GM23338 (cell line): ENCODE data around the gene ZNF549. TPM values are rescaled to one million over a fixed set of nuclear protein-coding genes. Genes with fewer than 3 reads are reported as not detected.

Source experiments
- ATAC-seq: fragments of 200-7000 bp; cut with Tn5 transposase; 3 replicates; pipeline ENCODE4 v1.9.1; 2020
- DNase-seq: peaks from one replicate; pipeline ENCODE4 v3.0.0-alpha.2; 2015; ENCODE audit warnings: low spot score
- H2AFZ ChIP-seq: fragments of 200-600 bp; sonication (generic); 2 replicates; pipeline ENCODE4 v1.8.0; 2016; ENCODE audit warnings: antibody characterized with exemption, mild to moderate bottlenecking, moderate library complexity
- H3F3A ChIP-seq: fragments of 200-600 bp; sonication (generic); replicated peaks from 2 replicates; pipeline ENCODE4 v1.8.0; 2017; ENCODE audit warnings: antibody characterized with exemption, mixed run types, low read depth
- H3K27ac ChIP-seq: fragments of 200-600 bp; sonication (generic); 2 replicates; pipeline ENCODE4 v1.6.1; 2016; ENCODE audit warnings: low read depth
- H3K27me3 ChIP-seq: fragments of 200-600 bp; sonication (generic); 2 replicates; pipeline ENCODE4 v1.8.0; 2016; ENCODE audit warnings: mild to moderate bottlenecking, mixed run types, moderate library complexity; ENCODE audit not compliant: insufficient read depth
- H3K36me3 ChIP-seq: fragments of 200-600 bp; sonication (generic); 2 replicates; pipeline ENCODE4 v1.8.0; 2016; ENCODE audit warnings: mild to moderate bottlenecking; ENCODE audit not compliant: insufficient read depth
- H3K4me1 ChIP-seq: fragments of 200-600 bp; sonication (generic); 2 replicates; pipeline ENCODE4 v1.8.0; 2016; ENCODE audit warnings: mild to moderate bottlenecking, moderate library complexity; ENCODE audit not compliant: insufficient read depth
- H3K4me2 ChIP-seq: fragments of 200-600 bp; sonication (generic); 2 replicates; pipeline ENCODE4 v1.7.1; 2017; ENCODE audit warnings: mixed run types
- H3K4me3 ChIP-seq: fragments of 200-600 bp; sonication (generic); 2 replicates; pipeline ENCODE4 v1.6.1; 2016; ENCODE audit warnings: mixed run types
- H3K79me2 ChIP-seq: fragments of 200-600 bp; sonication (generic); replicated peaks from 2 replicates; pipeline ENCODE4 v1.8.0; 2017; ENCODE audit warnings: mild to moderate bottlenecking; ENCODE audit not compliant: insufficient read depth
- H3K9me2 ChIP-seq: fragments of 200-600 bp; sonication (generic); 2 replicates; pipeline ENCODE4 v1.8.0; 2017; ENCODE audit not compliant: insufficient read depth
- H4K20me1 ChIP-seq: fragments of 200-600 bp; sonication (generic); replicated peaks from 2 replicates; pipeline ENCODE4 v1.8.0; 2017; ENCODE audit warnings: mild to moderate bottlenecking; ENCODE audit not compliant: insufficient read depth
- H3K27ac Mint-ChIP-seq: 2 replicates; pipeline ENCODE4 v1.8.0; 2020; ENCODE audit warnings: inconsistent platforms, mild to moderate bottlenecking, moderate library complexity, mixed read lengths
- H3K27me3 Mint-ChIP-seq: 3 replicates; pipeline ENCODE4 v1.8.0; 2022; ENCODE audit warnings: low read depth, mild to moderate bottlenecking, moderate library complexity, mixed read lengths, inconsistent platforms; ENCODE audit not compliant: insufficient read depth, poor library complexity
- H3K36me3 Mint-ChIP-seq: 3 replicates; pipeline ENCODE4 v1.8.0; 2021; ENCODE audit warnings: low read depth, mild to moderate bottlenecking, inconsistent platforms, moderate library complexity, mixed read lengths
- H3K4me1 Mint-ChIP-seq: 3 replicates; pipeline ENCODE4 v1.8.0; 2020; ENCODE audit warnings: mild to moderate bottlenecking, inconsistent platforms, mixed read lengths
- H3K4me3 Mint-ChIP-seq: 3 replicates; pipeline ENCODE4 v1.8.0; 2021; ENCODE audit warnings: moderate library complexity, mild to moderate bottlenecking, inconsistent platforms, mixed read lengths
- H3K9me3 Mint-ChIP-seq: 3 replicates; pipeline ENCODE4 v1.8.0; 2020; ENCODE audit warnings: moderate library complexity, mild to moderate bottlenecking, inconsistent platforms, mixed read lengths
- CREB1 ChIP-seq: fragments of 250-450 bp; sonication (Bioruptor Pico); IDR thresholded peaks from 2 replicates; pipeline ENCODE4 v1.5.0; 2020; ENCODE audit warnings: low read depth, mild to moderate bottlenecking, moderate library complexity
- EZH2 ChIP-seq: fragments of 200-600 bp; sonication (generic); IDR thresholded peaks from one replicate; pipeline ENCODE4 v1.8.0; 2017; ENCODE audit warnings: antibody characterized with exemption, mild to moderate bottlenecking, low read depth; ENCODE audit not compliant: unreplicated experiment
- EZH2phosphoT487 ChIP-seq: fragments of 200-600 bp; sonication (generic); IDR thresholded peaks from one replicate; pipeline ENCODE4 v1.8.1; 2018; ENCODE audit warnings: antibody characterized with exemption; ENCODE audit not compliant: unreplicated experiment
- JUNB ChIP-seq: IDR thresholded peaks from one replicate; pipeline ENCODE4 v1.6.1; 2016; ENCODE audit warnings: antibody characterized with exemption; ENCODE audit not compliant: unreplicated experiment
- POLR2AphosphoS5 ChIP-seq: IDR thresholded peaks from 2 replicates; pipeline ENCODE4 v1.6.1; 2016; ENCODE audit warnings: antibody characterized with exemption, low read depth
- STAT1 ChIP-seq: IDR thresholded peaks from one replicate; pipeline ENCODE4 v1.6.1; 2016; ENCODE audit warnings: antibody characterized with exemption; ENCODE audit not compliant: unreplicated experiment
- ZNF114 ChIP-seq: fragments of 250-450 bp; sonication (Bioruptor Pico); IDR thresholded peaks from 2 replicates; pipeline ENCODE4 v1.5.0; 2020; ENCODE audit warnings: mild to moderate bottlenecking, moderate library complexity
- polyA plus RNA-seq: library from polyadenylated mRNA; unstranded; fragments of >200 nt; fragmentation: Nextera tagmentation; extraction: Ambion mirVana; gene quantifications from 2 replicates; pipeline ENCODE4 v1.2.1, GENCODE V29; 2016
- total RNA-seq: library from RNA; depleted of rRNA; stranded (reverse); fragments of >200 nt; shearing (Covaris generic); gene quantifications from 2 replicates; pipeline ENCODE4 v1.2.3, GENCODE V29; 2014
- TF ChIP-seq, protein P1 (sequence below): IDR thresholded peaks from one replicate; pipeline ENCODE4 v1.6.1; 2018; ENCODE audit warnings: antibody characterized with exemption; ENCODE audit not compliant: unreplicated experiment
- TF ChIP-seq, protein P2 (sequence below), 2 experiments: fragments of 200-600 bp in 1 of 2; sonication (generic) in 1 of 2; conservative IDR thresholded peaks; 2 replicates each; pipeline versions ENCODE4 v1.5.1 to v1.6.1; 2016 to 2017; ENCODE audit warnings: antibody characterized with exemption in 2 of 2, low read depth in 2 of 2, mild to moderate bottlenecking in 2 of 2, moderate library complexity in 1 of 2
- TF ChIP-seq, protein P3 (sequence below): fragments of 250-450 bp; sonication (Bioruptor Pico); IDR thresholded peaks from 2 replicates; pipeline ENCODE4 v1.5.0; 2020; ENCODE audit warnings: mild to moderate bottlenecking, moderate library complexity

The ZNF549 gene
- total and polyA plus RNA-seq, 2 experiments from 2014 or later = 4.3 to 11.6 TPM

DNA sequence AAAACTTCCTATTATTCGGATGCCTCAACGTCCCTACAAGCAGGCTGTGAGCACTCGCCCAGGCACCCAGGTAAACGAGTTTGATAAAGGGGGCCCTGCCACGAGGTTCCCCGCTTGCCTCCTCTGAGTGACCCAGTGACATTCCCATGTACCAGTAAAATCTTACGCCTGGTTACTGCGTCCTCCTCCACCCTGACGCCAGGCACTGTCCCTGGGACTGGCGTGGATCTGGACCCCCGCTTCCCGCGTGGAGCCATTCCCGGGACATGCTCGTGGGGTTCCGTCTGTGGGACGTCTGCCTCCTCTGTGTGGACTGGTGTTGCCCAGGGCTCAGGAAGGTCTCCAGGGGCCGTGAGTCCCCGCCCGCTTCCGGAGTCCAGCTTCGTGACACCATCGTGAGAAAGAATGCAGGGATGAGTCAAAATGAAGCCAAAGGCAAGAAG lies 32.9 kb downstream of the ZNF549 start:
- peak overlapping the region; percentile 96; the same call in 1 of the 2 replicates for H3K4me2 ChIP-seq
- peaks cover 6% of the 10 kb centered on the region for H3K4me1 ChIP-seq
- H3K27ac ChIP-seq = no peak overlapping the region
- peaks cover 8% of the 10 kb centered on the region; the same call in 1 of the 2 replicates for H3K9me2 ChIP-seq
- Mint-ChIP-seq H3K36me3 (peaks cover 40% of the 10 kb centered on the region), H3K9me3 (peaks cover 55% of the 10 kb centered on the region), H3K27ac (no peak overlapping the region), H3K27me3 (no peaks in the 10 kb centered on the region), H3K4me3 (peak overlapping the region; percentile 99), H3K4me1 (peaks cover 11% of the 10 kb centered on the region)
- ATAC-seq (no peak), DNase-seq (no peak)
- H3K4me3 ChIP-seq = peak overlapping the region; percentile 96
- no peaks in the 10 kb centered on the region for H3F3A ChIP-seq
- H2AFZ ChIP-seq = peak overlapping the region; percentile 99
- H4K20me1 ChIP-seq = peaks cover 3% of the 10 kb centered on the region
- H3K79me2 ChIP-seq = peaks cover 22% of the 10 kb centered on the region
- TF ChIP-seq EZH2 (no peak), EZH2phosphoT487 (no peak), JUNB (no peak), CREB1 (CRISPR knock-in tag) (no peak), POLR2AphosphoS5 (no peak), STAT1 (no peak), ZNF114 (CRISPR knock-in tag) (no peak)
- TF ChIP-seq, protein P1, sequence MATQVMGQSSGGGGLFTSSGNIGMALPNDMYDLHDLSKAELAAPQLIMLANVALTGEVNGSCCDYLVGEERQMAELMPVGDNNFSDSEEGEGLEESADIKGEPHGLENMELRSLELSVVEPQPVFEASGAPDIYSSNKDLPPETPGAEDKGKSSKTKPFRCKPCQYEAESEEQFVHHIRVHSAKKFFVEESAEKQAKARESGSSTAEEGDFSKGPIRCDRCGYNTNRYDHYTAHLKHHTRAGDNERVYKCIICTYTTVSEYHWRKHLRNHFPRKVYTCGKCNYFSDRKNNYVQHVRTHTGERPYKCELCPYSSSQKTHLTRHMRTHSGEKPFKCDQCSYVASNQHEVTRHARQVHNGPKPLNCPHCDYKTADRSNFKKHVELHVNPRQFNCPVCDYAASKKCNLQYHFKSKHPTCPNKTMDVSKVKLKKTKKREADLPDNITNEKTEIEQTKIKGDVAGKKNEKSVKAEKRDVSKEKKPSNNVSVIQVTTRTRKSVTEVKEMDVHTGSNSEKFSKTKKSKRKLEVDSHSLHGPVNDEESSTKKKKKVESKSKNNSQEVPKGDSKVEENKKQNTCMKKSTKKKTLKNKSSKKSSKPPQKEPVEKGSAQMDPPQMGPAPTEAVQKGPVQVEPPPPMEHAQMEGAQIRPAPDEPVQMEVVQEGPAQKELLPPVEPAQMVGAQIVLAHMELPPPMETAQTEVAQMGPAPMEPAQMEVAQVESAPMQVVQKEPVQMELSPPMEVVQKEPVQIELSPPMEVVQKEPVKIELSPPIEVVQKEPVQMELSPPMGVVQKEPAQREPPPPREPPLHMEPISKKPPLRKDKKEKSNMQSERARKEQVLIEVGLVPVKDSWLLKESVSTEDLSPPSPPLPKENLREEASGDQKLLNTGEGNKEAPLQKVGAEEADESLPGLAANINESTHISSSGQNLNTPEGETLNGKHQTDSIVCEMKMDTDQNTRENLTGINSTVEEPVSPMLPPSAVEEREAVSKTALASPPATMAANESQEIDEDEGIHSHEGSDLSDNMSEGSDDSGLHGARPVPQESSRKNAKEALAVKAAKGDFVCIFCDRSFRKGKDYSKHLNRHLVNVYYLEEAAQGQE = no peak
- TF ChIP-seq, protein P2, sequence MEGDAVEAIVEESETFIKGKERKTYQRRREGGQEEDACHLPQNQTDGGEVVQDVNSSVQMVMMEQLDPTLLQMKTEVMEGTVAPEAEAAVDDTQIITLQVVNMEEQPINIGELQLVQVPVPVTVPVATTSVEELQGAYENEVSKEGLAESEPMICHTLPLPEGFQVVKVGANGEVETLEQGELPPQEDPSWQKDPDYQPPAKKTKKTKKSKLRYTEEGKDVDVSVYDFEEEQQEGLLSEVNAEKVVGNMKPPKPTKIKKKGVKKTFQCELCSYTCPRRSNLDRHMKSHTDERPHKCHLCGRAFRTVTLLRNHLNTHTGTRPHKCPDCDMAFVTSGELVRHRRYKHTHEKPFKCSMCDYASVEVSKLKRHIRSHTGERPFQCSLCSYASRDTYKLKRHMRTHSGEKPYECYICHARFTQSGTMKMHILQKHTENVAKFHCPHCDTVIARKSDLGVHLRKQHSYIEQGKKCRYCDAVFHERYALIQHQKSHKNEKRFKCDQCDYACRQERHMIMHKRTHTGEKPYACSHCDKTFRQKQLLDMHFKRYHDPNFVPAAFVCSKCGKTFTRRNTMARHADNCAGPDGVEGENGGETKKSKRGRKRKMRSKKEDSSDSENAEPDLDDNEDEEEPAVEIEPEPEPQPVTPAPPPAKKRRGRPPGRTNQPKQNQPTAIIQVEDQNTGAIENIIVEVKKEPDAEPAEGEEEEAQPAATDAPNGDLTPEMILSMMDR (conservative IDR thresholded peaks at IDR 0.05; ENCODE audit: low read depth in 2 of 2) = no peak
- TF ChIP-seq, protein P3, sequence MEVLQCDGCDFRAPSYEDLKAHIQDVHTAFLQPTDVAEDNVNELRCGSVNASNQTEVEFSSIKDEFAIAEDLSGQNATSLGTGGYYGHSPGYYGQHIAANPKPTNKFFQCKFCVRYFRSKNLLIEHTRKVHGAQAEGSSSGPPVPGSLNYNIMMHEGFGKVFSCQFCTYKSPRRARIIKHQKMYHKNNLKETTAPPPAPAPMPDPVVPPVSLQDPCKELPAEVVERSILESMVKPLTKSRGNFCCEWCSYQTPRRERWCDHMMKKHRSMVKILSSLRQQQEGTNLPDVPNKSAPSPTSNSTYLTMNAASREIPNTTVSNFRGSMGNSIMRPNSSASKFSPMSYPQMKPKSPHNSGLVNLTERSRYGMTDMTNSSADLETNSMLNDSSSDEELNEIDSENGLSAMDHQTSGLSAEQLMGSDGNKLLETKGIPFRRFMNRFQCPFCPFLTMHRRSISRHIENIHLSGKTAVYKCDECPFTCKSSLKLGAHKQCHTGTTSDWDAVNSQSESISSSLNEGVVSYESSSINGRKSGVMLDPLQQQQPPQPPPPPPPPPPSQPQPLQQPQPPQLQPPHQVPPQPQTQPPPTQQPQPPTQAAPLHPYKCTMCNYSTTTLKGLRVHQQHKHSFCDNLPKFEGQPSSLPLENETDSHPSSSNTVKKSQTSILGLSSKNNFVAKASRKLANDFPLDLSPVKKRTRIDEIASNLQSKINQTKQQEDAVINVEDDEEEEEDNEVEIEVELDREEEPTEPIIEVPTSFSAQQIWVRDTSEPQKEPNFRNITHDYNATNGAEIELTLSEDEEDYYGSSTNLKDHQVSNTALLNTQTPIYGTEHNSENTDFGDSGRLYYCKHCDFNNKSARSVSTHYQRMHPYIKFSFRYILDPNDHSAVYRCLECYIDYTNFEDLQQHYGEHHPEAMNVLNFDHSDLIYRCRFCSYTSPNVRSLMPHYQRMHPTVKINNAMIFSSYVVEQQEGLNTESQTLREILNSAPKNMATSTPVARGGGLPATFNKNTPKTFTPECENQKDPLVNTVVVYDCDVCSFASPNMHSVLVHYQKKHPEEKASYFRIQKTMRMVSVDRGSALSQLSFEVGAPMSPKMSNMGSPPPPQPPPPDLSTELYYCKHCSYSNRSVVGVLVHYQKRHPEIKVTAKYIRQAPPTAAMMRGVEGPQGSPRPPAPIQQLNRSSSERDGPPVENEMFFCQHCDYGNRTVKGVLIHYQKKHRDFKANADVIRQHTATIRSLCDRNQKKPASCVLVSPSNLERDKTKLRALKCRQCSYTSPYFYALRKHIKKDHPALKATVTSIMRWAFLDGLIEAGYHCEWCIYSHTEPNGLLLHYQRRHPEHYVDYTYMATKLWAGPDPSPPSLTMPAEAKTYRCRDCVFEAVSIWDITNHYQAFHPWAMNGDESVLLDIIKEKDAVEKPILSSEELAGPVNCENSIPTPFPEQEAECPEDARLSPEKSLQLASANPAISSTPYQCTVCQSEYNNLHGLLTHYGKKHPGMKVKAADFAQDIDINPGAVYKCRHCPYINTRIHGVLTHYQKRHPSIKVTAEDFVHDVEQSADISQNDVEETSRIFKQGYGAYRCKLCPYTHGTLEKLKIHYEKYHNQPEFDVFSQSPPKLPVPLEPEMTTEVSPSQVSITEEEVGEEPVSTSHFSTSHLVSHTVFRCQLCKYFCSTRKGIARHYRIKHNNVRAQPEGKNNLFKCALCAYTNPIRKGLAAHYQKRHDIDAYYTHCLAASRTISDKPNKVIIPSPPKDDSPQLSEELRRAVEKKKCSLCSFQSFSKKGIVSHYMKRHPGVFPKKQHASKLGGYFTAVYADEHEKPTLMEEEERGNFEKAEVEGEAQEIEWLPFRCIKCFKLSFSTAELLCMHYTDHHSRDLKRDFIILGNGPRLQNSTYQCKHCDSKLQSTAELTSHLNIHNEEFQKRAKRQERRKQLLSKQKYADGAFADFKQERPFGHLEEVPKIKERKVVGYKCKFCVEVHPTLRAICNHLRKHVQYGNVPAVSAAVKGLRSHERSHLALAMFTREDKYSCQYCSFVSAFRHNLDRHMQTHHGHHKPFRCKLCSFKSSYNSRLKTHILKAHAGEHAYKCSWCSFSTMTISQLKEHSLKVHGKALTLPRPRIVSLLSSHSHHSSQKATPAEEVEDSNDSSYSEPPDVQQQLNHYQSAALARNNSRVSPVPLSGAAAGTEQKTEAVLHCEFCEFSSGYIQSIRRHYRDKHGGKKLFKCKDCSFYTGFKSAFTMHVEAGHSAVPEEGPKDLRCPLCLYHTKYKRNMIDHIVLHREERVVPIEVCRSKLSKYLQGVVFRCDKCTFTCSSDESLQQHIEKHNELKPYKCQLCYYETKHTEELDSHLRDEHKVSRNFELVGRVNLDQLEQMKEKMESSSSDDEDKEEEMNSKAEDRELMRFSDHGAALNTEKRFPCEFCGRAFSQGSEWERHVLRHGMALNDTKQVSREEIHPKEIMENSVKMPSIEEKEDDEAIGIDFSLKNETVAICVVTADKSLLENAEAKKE (CRISPR knock-in tag) = no peak
- peaks cover 12% of the 10 kb centered on the region; the same call in 1 of the 2 replicates for H3K36me3 ChIP-seq
- H3K27me3 ChIP-seq = no peaks in the 10 kb centered on the region
